WERI-Rb-1 (cell line): ENCODE data around the gene GSG1.
A peak's percentile ranks its signal among the peaks of the same experiment; 100 is the strongest.

Experiments
- DNase-seq: peaks from one replicate; pipeline ENCODE4 v3.0.0-alpha.2; 2020
- H3K27ac ChIP-seq: fragments of 250-450 bp; sonication (Bioruptor Pico); 2 replicates; pipeline ENCODE4 v1.5.1; 2020; ENCODE audit warnings: mild to moderate bottlenecking, moderate library complexity
- H3K27me3 ChIP-seq: fragments of 250-450 bp; sonication (Bioruptor Pico); 2 replicates; pipeline ENCODE4 v1.5.1; 2021; ENCODE audit warnings: mild to moderate bottlenecking, low read depth, moderate library complexity; ENCODE audit not compliant: insufficient read depth, severe bottlenecking
- H3K36me3 ChIP-seq: fragments of 250-450 bp; sonication (Bioruptor Pico); 2 replicates; pipeline ENCODE4 v1.5.1; 2020; ENCODE audit warnings: mild to moderate bottlenecking, moderate library complexity
- H3K4me3 ChIP-seq: 2 replicates; pipeline ENCODE4 v1.5.1; 2011; ENCODE audit warnings: low read depth, mild to moderate bottlenecking, control low read depth, low read length
- H3K9me3 ChIP-seq: fragments of 250-450 bp; sonication (Bioruptor Pico); 2 replicates; pipeline ENCODE4 v1.5.1; 2021; ENCODE audit warnings: mild to moderate bottlenecking, moderate library complexity; ENCODE audit not compliant: severe bottlenecking
- TF ChIP-seq, protein P1 (sequence below): IDR thresholded peaks from 2 replicates; pipeline ENCODE4 v1.5.1; 2011; ENCODE audit warnings: low read depth, mild to moderate bottlenecking, control low read depth, inconsistent platforms, low read length

The GSG1 gene

DNA sequence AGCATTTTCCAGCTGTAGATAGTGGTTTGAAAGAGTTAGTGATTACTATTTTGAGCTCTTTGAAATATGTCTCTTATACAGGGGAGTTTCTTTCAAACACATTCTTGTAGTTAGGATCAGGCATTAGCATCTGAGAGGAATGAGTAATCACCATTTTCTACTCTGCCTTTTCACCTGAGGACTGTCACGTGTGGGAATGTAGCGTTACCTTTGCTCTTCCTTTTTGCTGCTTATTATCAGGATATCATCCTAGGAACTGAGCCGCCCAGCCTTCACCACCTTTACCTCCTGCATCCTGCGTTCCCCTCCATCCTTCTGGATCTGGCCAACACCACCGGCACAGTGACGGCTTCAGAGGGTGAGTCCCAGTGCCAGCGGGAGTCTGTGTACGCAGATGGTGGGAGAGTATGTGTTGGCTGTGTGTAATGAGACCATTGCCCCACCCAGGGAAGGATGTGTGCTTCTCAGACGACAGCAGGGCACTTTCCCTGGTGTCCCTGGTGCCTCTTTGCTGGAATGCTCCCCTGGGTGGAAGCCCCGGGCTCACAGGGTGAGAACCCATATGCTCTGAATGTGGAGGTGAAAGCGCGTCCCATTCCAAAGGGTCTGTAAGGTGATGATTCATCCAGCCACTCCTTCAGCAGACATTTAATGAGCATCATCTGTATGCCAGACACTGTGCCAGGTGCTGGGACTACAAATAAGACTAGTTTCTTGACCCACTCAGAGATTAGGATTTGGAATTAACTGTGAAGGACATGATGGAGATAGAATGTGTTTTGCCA, 27.5 kb downstream of the GSG1 start:
- Histone ChIP-seq H3K4me3 (no peak overlapping the region), H3K36me3 (peaks cover 65% of the 10 kb centered on the region), H3K27me3 (no peaks in the 10 kb centered on the region), H3K9me3 (no peaks in the 10 kb centered on the region), H3K27ac (no peak overlapping the region)
- DNase-seq = no peak
- TF ChIP-seq, protein P1, sequence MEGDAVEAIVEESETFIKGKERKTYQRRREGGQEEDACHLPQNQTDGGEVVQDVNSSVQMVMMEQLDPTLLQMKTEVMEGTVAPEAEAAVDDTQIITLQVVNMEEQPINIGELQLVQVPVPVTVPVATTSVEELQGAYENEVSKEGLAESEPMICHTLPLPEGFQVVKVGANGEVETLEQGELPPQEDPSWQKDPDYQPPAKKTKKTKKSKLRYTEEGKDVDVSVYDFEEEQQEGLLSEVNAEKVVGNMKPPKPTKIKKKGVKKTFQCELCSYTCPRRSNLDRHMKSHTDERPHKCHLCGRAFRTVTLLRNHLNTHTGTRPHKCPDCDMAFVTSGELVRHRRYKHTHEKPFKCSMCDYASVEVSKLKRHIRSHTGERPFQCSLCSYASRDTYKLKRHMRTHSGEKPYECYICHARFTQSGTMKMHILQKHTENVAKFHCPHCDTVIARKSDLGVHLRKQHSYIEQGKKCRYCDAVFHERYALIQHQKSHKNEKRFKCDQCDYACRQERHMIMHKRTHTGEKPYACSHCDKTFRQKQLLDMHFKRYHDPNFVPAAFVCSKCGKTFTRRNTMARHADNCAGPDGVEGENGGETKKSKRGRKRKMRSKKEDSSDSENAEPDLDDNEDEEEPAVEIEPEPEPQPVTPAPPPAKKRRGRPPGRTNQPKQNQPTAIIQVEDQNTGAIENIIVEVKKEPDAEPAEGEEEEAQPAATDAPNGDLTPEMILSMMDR = no peak

DNA sequence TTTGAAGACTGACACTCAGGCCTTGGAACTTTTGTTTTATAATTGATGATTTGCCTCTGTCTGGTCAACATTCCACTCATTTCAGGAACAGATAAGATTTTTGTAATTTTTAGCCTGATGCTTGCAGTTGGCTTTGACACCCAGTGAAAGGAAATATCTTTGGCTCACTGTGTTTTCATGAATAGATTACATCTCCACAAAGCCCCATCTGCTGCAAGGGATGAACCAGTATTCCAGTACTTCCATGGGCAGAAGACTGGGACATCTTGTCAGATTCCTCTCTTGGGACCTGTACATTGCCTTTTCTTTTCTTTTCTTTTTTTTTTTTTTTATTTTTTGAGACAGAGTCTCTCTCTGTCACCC, 28.4 kb downstream of the GSG1 start:
- H3K9me3 ChIP-seq = no peaks in the 10 kb centered on the region
- no peak overlapping the region for H3K27ac ChIP-seq
- peaks cover 60% of the 10 kb centered on the region for H3K36me3 ChIP-seq
- TF ChIP-seq, protein P1 = no peak
- no peaks in the 10 kb centered on the region for H3K27me3 ChIP-seq
- no peak overlapping the region for H3K4me3 ChIP-seq
- no peak for DNase-seq

DNA sequence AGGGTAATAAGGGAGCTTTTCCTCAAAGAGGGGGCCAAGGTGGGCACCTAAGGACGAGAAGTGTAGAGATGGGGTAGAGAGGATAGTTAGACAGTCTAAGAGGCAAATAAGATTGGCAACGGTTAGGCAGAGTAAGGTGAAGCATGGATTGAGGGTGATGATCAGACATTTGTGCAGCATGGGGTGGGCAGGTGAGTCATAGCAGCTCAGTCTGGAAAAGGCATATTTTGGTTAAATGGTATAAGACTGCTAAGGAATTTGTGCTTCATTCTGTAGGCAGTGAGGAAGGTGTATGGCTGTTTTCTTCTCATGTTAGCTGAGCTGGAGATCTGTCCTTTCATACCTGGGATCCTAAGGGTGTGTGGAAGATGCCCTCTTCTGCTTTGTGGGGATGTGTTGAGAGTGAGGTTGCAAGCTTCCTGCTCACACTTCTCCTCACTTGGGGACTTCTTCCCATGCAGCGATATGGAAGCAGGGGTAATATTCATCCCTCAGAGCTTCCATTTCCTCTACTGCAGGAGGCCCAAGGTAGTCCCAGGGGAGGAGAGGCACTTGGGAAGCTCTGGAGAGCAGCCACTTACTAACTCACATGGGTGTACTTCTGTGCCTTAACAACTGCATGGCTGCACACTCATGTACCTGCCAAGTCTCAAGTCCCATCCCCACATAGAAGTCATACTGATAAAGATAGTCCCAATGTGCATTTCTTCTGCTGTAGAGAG, 28.9 kb downstream of the GSG1 start:
- H3K36me3 ChIP-seq = peaks cover 58% of the 10 kb centered on the region
- no peaks in the 10 kb centered on the region for H3K9me3 ChIP-seq
- TF ChIP-seq, protein P1 = no peak
- H3K4me3 ChIP-seq = no peak overlapping the region
- no peak overlapping the region; the same call in 1 of the 2 replicates for H3K27ac ChIP-seq
- no peak for DNase-seq
- no peaks in the 10 kb centered on the region for H3K27me3 ChIP-seq

DNA sequence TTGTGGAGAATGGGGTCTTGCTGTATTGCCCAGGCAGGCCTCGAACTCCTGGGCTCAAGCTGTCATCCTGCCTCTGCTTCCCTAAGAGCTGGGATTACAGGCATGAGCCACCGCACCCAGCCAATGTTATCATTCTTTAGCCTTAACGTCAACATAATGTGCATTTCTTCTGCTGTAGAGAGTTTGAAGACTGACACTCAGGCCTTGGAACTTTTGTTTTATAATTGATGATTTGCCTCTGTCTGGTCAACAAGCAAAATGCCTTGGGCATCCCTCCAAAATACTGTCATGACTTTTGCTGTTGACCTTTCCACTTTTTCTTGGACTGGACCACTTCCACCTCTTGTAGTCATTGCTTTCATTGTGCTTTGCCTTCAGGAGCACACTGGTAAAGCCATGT, 30.3 kb downstream of the GSG1 start:
- Histone ChIP-seq H3K36me3 (peaks cover 66% of the 10 kb centered on the region), H3K9me3 (no peaks in the 10 kb centered on the region), H3K4me3 (no peak overlapping the region), H3K27me3 (no peaks in the 10 kb centered on the region), H3K27ac (no peak overlapping the region)
- DNase-seq = no peak
- TF ChIP-seq, protein P1 = no peak

DNA sequence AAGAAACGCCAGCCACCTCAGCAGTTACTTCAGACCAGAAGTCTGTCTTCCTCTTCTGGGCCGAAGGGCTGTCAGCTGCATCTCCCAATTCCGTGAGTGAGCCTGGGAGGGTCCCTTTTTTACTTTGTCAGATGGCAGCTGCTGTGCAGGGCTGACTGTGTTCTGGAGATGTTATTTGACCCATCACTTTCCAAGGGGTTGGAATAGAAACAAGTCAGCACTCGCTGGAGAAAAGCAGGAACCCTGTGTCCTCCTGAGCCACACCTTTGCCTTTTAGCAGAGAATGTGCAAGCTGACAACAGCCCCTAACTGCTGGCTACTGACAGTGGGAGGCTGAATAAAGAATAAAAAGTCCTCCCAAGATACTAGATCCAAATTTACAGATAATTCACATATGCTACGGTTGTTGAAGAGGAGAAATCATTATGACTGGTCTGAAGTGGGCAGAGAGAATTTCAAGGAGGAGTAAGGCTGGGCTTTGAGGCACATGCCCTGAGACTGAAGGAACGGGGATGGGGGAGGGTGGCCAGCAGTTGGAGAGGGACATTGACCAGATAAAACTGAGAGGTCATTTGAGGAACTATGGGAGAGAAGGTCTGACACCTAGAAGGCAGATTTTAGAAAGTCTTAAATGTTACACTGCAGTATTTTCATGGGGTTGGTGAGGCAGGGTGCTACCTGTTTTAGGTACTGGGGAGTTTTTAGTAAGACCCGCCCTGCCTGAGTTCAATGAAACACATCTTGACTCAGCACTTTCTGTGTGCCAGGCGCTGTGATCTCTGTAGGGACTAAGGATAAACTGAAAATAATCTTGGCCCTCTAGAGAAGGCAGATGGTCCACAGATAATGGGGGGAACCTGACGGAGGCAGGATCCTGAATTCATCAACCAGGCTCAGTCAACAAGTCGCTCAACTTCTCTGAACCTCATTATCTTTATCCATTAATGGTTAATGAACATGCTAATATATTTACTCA, 31.9 kb downstream of the GSG1 start:
- Histone ChIP-seq H3K9me3 (no peaks in the 10 kb centered on the region), H3K27me3 (no peaks in the 10 kb centered on the region), H3K36me3 (peaks cover 77% of the 10 kb centered on the region), H3K27ac (peak overlapping the region; percentile 66), H3K4me3 (no peak overlapping the region)
- peak; percentile 47 for DNase-seq
- TF ChIP-seq, protein P1 = no peak
